PFSK-1 (cell line): ENCODE data around the gene U2SURP.

Source experiments
- FOXP2 ChIP-seq: optimal IDR thresholded peaks from 2 replicates; pipeline ENCODE3; 2011; ENCODE audit warnings: borderline replicate concordance, control low read depth, inconsistent platforms; ENCODE audit not compliant: insufficient read depth; ENCODE audit errors: extremely low read length, extremely low read depth
- POLR2AphosphoS5 ChIP-seq: IDR thresholded peaks from 2 replicates; pipeline ENCODE4 v1.6.1; 2012; ENCODE audit warnings: low read depth, mild to moderate bottlenecking, control low read depth, low read length, moderate library complexity
- SIN3A ChIP-seq: IDR thresholded peaks from 2 replicates; pipeline ENCODE4 v1.6.1; 2012; ENCODE audit warnings: mild to moderate bottlenecking, low read length, moderate library complexity, borderline replicate concordance; ENCODE audit not compliant: insufficient read depth
- TAF1 ChIP-seq: IDR thresholded peaks from 2 replicates; pipeline ENCODE4 v1.6.1; 2012; ENCODE audit warnings: low read length, control low read depth, borderline replicate concordance; ENCODE audit not compliant: insufficient read depth
- TF ChIP-seq, protein P1 (sequence below), 2 experiments: IDR thresholded peaks; 2 replicates each; pipeline versions ENCODE4 v1.6.1 to v1.8.0; 2011 to 2012; ENCODE audit warnings: low read depth in 2 of 2, low read length in 2 of 2, control low read depth in 1 of 2, inconsistent platforms in 1 of 2, mild to moderate bottlenecking in 1 of 2, moderate library complexity in 1 of 2; ENCODE audit not compliant: insufficient read depth in 1 of 2

The U2SURP gene

DNA sequence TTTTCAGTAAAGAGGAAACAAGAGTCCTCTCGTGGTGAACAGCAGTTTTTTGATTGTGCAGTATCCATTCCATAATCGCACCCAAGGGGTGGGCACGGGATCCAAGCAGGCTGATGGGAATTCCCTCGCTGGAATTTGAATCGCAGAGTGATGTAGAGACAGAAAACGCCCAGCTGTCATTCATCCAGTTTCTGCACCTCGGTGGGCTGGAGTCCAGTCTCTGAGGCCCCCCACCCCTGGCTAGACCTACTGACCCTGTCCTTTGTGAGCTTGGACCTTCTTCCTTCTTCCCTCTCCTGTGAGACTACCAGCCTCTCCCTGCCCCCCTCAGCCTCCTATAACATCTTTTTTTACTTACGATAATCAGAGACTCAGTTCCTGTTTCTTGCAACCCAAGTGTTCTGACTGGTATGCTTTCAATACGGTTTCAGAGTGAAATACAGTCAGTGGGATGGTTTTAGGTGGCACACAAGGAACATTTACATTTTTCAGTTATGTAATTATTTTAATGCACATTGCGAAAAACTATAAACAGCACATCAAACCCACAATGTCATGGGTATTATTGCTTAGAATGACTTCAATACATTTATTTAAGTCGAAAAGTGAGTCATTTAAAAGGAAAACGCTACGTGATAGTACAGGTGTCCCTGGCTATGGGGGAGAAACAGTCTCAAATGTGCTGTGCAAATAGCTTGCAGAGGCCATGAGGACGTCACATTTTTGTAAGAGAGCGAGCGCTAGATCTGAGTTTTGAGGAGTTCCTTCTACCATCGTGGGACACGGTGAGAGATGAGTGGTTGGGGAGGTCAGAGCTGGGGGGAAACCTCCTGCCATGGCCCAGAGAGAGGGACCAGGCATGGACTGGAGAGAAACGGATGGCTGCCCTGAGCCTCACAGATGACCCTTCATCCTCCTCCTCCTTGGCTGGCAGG is 80.7 kb downstream of the U2SURP start:
- no peak for TF ChIP-seq POLR2AphosphoS5
- TF ChIP-seq FOXP2, result no peak
- no peak for TF ChIP-seq TAF1
- no peak for TF ChIP-seq SIN3A
- TF ChIP-seq, protein P1, sequence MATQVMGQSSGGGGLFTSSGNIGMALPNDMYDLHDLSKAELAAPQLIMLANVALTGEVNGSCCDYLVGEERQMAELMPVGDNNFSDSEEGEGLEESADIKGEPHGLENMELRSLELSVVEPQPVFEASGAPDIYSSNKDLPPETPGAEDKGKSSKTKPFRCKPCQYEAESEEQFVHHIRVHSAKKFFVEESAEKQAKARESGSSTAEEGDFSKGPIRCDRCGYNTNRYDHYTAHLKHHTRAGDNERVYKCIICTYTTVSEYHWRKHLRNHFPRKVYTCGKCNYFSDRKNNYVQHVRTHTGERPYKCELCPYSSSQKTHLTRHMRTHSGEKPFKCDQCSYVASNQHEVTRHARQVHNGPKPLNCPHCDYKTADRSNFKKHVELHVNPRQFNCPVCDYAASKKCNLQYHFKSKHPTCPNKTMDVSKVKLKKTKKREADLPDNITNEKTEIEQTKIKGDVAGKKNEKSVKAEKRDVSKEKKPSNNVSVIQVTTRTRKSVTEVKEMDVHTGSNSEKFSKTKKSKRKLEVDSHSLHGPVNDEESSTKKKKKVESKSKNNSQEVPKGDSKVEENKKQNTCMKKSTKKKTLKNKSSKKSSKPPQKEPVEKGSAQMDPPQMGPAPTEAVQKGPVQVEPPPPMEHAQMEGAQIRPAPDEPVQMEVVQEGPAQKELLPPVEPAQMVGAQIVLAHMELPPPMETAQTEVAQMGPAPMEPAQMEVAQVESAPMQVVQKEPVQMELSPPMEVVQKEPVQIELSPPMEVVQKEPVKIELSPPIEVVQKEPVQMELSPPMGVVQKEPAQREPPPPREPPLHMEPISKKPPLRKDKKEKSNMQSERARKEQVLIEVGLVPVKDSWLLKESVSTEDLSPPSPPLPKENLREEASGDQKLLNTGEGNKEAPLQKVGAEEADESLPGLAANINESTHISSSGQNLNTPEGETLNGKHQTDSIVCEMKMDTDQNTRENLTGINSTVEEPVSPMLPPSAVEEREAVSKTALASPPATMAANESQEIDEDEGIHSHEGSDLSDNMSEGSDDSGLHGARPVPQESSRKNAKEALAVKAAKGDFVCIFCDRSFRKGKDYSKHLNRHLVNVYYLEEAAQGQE (IDR thresholded peaks at IDR 0.05; ENCODE audit: insufficient read depth in 1 of 2, low read depth in 2 of 2, low read length in 2 of 2), result no peak

DNA sequence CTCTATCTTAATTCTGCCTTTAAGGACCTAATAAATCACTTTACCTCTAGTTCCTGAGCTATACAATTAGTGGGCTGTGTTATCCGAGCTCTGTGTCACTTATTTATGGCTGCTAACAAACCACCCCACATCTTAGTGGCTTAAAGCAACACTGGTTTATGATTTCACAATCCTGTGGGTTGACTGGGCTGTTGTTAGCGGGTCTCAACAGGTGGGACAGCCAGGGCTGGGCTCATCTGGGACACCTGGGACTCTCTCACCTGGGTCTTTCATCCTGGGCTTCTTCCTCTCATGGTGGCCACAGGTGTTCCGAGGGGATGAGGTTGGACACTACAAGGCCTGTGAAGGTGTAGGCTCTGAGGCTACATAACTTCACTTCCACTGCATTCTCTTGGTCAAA is 82.4 kb downstream of the U2SURP start:
- no peak for TF ChIP-seq SIN3A

DNA sequence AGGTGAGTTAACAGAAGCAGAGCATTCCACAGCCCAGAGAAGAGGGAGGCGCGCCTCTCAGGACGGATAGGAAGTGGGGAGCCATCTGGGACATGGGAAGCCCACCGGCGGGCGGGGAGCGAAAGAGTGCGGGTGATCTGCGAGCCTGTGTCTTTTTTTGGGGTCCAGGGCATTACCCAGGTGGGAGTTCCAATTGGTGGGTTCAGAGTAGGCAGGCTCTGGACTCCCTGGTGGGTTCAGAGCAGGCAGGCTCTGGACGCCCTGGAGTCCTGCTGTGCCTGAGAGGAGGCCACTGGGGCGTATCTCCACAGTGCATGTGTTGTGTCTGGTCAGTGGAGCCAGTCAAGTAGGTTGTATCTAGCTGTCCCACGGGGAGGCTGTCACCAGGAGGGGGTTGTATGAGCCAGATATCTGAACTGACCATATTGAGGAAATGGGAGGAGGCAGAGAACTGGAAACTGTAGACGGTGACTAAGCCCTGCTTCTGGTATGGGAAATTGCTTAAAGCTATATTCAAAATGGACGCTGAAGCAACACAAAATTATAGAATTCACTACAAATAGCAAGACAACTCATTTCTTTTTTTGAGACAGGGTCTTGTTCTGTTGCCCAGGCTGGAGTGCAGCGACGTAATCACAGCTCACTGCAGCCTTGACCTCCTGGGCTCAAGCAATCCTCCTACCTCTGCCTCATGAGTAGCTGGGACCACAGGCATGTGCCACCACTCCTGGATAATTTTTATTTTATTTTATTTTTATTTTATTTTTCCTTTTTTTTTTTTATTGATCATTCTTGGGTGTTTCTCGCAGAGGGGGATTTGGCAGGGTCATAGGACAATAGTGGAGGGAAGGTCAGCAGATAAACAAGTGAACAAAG is 83.7 kb downstream of the U2SURP start:
- no peak for TF ChIP-seq FOXP2
- TF ChIP-seq, protein P1 (IDR thresholded peaks at IDR 0.05; ENCODE audit: insufficient read depth in 1 of 2, low read depth in 2 of 2, low read length in 2 of 2), result no peak
- TF ChIP-seq TAF1, result no peak
- TF ChIP-seq POLR2AphosphoS5, result no peak
- no peak for TF ChIP-seq SIN3A

DNA sequence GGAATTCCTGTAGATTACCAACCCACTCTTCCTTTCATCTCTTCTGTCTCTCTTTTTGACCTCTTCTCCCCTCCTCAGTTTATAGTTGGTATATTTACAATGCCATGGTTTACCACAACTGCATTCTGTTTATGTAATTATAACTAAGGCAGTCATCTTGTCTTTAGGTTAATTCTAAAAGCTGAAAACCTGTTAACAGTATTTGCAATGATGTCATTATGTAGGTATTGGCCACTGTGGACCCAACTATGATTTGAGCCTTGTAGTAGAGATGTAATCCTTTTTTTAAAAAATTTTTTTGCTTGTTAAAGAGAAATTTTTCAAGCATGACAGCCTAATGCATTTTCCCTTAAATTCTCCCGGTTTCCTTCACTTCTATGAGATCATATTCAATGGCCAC is 87.5 kb downstream of the U2SURP start:
- TF ChIP-seq SIN3A, result no peak

DNA sequence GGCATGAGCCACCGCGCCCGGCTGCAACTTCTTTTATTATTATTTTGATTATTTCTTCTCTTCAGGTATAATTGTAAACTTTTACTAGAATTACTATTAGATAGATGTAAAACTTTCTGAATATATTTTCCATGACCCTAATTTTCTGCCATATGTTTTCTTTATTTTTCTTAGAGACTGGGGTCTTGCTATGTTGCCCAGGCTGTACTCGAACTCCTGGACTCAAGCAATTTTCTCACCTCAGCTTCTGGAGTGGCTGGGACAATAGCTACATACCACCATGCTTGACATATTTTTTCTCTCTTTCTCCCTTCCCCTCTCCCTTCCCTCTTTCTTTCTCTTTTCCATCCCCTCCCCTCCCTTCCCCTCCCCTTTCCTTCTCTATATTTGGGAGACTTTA is 88.6 kb downstream of the U2SURP start:
- TF ChIP-seq TAF1 (no peak), FOXP2 (no peak), SIN3A (no peak), POLR2AphosphoS5 (no peak)
- TF ChIP-seq, protein P1 (IDR thresholded peaks at IDR 0.05; ENCODE audit: insufficient read depth in 1 of 2, low read depth in 2 of 2, low read length in 2 of 2), result no peak

DNA sequence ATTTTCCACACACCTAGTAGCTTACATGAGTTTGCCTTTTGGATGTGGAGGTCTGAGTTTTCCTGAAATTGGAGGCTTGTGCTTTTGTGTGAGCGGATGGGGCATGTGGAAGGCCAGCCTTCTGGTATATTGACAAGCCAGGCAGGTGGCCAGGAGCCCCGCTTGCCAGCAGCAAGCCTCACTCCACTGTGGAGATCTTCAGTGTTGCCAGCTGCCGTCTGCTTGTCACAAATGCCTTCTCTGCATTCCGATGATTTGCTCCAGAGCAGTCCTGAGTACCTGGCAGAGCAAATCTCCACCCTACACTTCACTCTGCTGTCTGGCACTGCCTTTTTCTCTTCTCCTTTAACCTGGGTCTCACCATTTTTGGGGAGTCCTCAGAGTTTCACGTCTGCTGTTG is 89.1 kb downstream of the U2SURP start:
- no peak for TF ChIP-seq SIN3A
- no peak for TF ChIP-seq POLR2AphosphoS5
- TF ChIP-seq FOXP2, result no peak
- no peak for TF ChIP-seq TAF1
- TF ChIP-seq, protein P1 (IDR thresholded peaks at IDR 0.05; ENCODE audit: insufficient read depth in 1 of 2, low read depth in 2 of 2, low read length in 2 of 2), result no peak
